HFFc6 (cell line): ENCODE measurements around the gene GSX2. TPM values are rescaled to one million over a fixed set of nuclear protein-coding genes. Genes with fewer than 3 reads are reported as not detected.
"Not testable (repeated sequence)": the region's sequence is repeated elsewhere in the genome, so short reads cannot be mapped to it uniquely, and the experiment has no call there.

Source experiments
- DNase-seq: peaks from one replicate; pipeline ENCODE4 v3.0.0-alpha.2; 2018
- H3K27ac Mint-ChIP-seq: 2 replicates; pipeline ENCODE4 v1.8.0; 2020; ENCODE audit warnings: mild to moderate bottlenecking, mixed read lengths
- H3K27me3 Mint-ChIP-seq: 2 replicates; pipeline ENCODE4 v1.8.0; 2021; ENCODE audit warnings: mild to moderate bottlenecking, moderate library complexity, mixed read lengths; ENCODE audit not compliant: insufficient read depth
- H3K36me3 Mint-ChIP-seq: 2 replicates; pipeline ENCODE4 v1.8.0; 2021; ENCODE audit warnings: low read depth, mixed read lengths
- H3K4me1 Mint-ChIP-seq: 2 replicates; pipeline ENCODE4 v1.8.0; 2020; ENCODE audit warnings: low read depth, mixed read lengths
- H3K4me3 Mint-ChIP-seq: 2 replicates; pipeline ENCODE4 v1.8.0; 2020; ENCODE audit warnings: mild to moderate bottlenecking, moderate library complexity, mixed read lengths
- H3K9me3 Mint-ChIP-seq: 2 replicates; pipeline ENCODE4 v1.8.0; 2020; ENCODE audit warnings: mild to moderate bottlenecking, mixed read lengths
- long read RNA-seq: library from polyadenylated mRNA; unstranded; transcript quantifications from one replicate; pipeline ENCODE4 v2.0.0, GENCODE V29; 2019
- total RNA-seq, 6 experiments: library from RNA; stranded (reverse); fragmentation: NEBNext Ultra II Directional; extraction: Animal tissue kit (Norgen Biotek cat#: 25700); gene quantifications; 2 replicates in 1 of 6; 3 replicates in 5 of 6; pipeline ENCODE4 v1.2.3, GENCODE V29; 2021
- TF ChIP-seq, protein P1 (sequence below): fragments of 200-600 bp; sonication (generic); IDR thresholded peaks from 2 replicates; pipeline ENCODE4 v1.5.0; 2021; ENCODE audit warnings: antibody characterized with exemption, mild to moderate bottlenecking

The GSX2 gene
- not detected for total RNA-seq
- long read RNA-seq = 0 reads

GRCh38 chr4:54099748-54100574, at the start of gene GSX2:
Gene GSX2, plus strand, starts transcription at chr4:54100163. Its CDS starts 182 bp downstream, at chr4:54100345.
- DNase-seq = no peak
- H3K9me3 Mint-ChIP-seq = no peaks in the 10 kb centered on the region

GRCh38 chr4:54050214-54050904, 49.6 kb upstream of the GSX2 start:
- TF ChIP-seq, protein P1, sequence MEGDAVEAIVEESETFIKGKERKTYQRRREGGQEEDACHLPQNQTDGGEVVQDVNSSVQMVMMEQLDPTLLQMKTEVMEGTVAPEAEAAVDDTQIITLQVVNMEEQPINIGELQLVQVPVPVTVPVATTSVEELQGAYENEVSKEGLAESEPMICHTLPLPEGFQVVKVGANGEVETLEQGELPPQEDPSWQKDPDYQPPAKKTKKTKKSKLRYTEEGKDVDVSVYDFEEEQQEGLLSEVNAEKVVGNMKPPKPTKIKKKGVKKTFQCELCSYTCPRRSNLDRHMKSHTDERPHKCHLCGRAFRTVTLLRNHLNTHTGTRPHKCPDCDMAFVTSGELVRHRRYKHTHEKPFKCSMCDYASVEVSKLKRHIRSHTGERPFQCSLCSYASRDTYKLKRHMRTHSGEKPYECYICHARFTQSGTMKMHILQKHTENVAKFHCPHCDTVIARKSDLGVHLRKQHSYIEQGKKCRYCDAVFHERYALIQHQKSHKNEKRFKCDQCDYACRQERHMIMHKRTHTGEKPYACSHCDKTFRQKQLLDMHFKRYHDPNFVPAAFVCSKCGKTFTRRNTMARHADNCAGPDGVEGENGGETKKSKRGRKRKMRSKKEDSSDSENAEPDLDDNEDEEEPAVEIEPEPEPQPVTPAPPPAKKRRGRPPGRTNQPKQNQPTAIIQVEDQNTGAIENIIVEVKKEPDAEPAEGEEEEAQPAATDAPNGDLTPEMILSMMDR = no peak
- peak overlapping the region; percentile 22 for H3K4me3 Mint-ChIP-seq
- DNase-seq = peak; percentile 45
- H3K9me3 Mint-ChIP-seq = no peaks in the 10 kb centered on the region
- H3K27me3 Mint-ChIP-seq = no peaks in the 10 kb centered on the region
- H3K27ac Mint-ChIP-seq = peak overlapping the region; percentile 56
- peaks cover 46% of the 10 kb centered on the region for H3K4me1 Mint-ChIP-seq
- peaks cover 5% of the 10 kb centered on the region for H3K36me3 Mint-ChIP-seq

More at GRCh38 chr4:54099748-54100574, at the start of gene GSX2:
- H3K27me3 Mint-ChIP-seq = peaks cover 70% of the 10 kb centered on the region
- peaks cover 10% of the 10 kb centered on the region for H3K36me3 Mint-ChIP-seq
- TF ChIP-seq, protein P1 = no peak
- peak within 1 kb of the TSS; percentile 75 for H3K4me3 Mint-ChIP-seq
- peaks cover 59% of the 10 kb centered on the region for H3K4me1 Mint-ChIP-seq
- H3K27ac Mint-ChIP-seq = no peak within 1 kb of the TSS

DNA sequence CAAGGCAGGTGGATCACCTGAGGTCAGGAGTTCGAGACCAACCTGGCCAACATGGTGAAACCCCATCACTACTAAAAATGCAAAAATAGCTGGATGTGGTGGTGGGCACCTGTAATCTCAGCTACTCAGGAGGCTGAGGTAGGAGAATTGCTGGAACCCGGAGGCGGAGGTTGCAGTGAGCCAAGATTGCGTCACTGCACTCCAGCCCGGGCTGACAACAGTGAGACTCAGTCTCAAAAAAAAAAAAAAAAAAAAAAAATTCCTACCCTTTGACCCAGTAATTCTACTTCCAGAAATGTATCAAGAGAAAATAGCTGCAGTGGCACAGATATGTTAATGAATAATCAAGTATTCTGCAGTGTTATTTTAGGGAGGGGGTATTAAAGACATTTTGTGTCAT, 46.6 kb upstream of the GSX2 start:
- H3K4me1 Mint-ChIP-seq = peaks cover 71% of the 10 kb centered on the region
- DNase-seq, H3K4me3 Mint-ChIP-seq: not testable (repeated sequence)

GRCh38 chr4:54054501-54054900, 45.5 kb upstream of the GSX2 start:
- Mint-ChIP-seq H3K36me3 (peaks cover 7% of the 10 kb centered on the region), H3K4me1 (peaks cover 77% of the 10 kb centered on the region), H3K27ac (no peak overlapping the region; the same call in 1 of the 2 replicates), H3K4me3 (no peak overlapping the region), H3K27me3 (no peaks in the 10 kb centered on the region), H3K9me3 (no peaks in the 10 kb centered on the region)
- TF ChIP-seq, protein P1 = no peak
- no peak for DNase-seq

More for the DNA sequence above, 46.6 kb upstream of the GSX2 start:
- not testable (repeated sequence) for H3K27ac Mint-ChIP-seq, H3K36me3 Mint-ChIP-seq, H3K9me3 Mint-ChIP-seq, H3K27me3 Mint-ChIP-seq

DNA sequence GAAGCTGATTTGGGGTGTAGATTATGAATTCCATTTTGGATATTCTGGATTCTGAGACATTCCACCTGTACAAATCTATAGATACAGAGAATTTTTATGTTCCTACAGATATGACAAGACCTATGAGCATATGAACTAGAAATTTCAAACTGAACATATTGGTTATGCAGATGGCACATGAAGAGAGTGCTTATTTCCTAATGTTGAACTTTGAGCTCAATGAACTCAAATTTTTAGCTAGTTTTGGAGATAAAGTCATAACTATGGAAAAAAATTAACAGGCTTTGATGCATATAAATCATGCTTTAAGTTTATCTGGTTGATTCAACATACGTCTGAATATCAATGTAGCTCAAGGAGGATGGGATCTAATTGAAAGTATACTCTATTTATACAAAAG, 44.5 kb upstream of the GSX2 start:
- Mint-ChIP-seq H3K9me3 (no peaks in the 10 kb centered on the region), H3K27me3 (no peaks in the 10 kb centered on the region), H3K4me1 (peaks cover 77% of the 10 kb centered on the region), H3K4me3 (no peak overlapping the region), H3K36me3 (peaks cover 13% of the 10 kb centered on the region), H3K27ac (no peak overlapping the region)
- no peak for DNase-seq
- TF ChIP-seq, protein P1 = no peak

DNA sequence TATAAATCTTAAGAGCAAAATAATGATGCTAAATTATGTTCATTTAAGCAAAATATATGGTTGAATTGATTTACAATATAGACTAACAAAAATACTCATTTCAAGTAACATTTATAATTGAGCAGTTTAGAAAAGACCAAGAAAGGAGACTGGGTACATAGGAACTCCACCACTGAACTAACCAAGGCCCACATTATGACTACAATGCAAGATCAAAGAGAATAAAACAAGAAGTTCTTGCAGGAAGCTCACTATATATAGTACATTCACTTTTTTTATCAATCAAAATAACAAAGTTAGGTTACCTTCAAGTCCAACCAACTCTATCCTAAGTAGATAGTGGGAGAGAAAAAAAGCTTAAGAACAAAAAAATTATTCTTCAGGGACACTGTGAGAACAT, 43.6 kb upstream of the GSX2 start:
- no peaks in the 10 kb centered on the region for H3K9me3 Mint-ChIP-seq
- DNase-seq = no peak

More for the DNA sequence above, 43.6 kb upstream of the GSX2 start:
- Mint-ChIP-seq H3K4me1 (peaks cover 77% of the 10 kb centered on the region), H3K27me3 (no peaks in the 10 kb centered on the region), H3K27ac (no peak overlapping the region), H3K36me3 (peaks cover 13% of the 10 kb centered on the region), H3K4me3 (no peak overlapping the region)
- TF ChIP-seq, protein P1 = no peak
